K562 (cell line): Measurements from ENCODE around the gene PLEKHH3. TPM values are rescaled to one million over a fixed set of nuclear protein-coding genes. Genes with fewer than 3 reads are reported as not detected.

Experiments used
- DNMT1 ChIP-seq: fragments of 450-650 bp; IDR thresholded peaks from 2 replicates; pipeline ENCODE4 v1.6.1; 2016; ENCODE audit warnings: antibody characterized with exemption, mild to moderate bottlenecking
- KDM5B ChIP-seq: fragments of 200-600 bp; sonication (generic); IDR thresholded peaks from 2 replicates; pipeline ENCODE4 v1.6.1; 2012; ENCODE audit warnings: low read depth, mild to moderate bottlenecking, moderate library complexity, low read length, control low read depth, inconsistent platforms; ENCODE audit not compliant: insufficient replicate concordance
- MAZ ChIP-seq, 2 experiments: fragments of 450-650 bp in 1 of 2; sonication (generic) in 1 of 2; formaldehyde crosslinking; IDR thresholded peaks in 1 of 2; conservative IDR thresholded peaks in 1 of 2; 2 replicates each; pipeline versions ENCODE4 v1.4.0 to v1.5.0; 2020; ENCODE audit warnings: mild to moderate bottlenecking in 1 of 2, missing genetic modification reagents in 1 of 2
- NBN ChIP-seq: fragments of 450-650 bp; IDR thresholded peaks from 2 replicates; pipeline ENCODE4 v1.6.1; 2016; ENCODE audit warnings: low read depth, mild to moderate bottlenecking
- PRPF4 ChIP-seq: fragments of 200-400 bp; formaldehyde crosslinking; IDR thresholded peaks from one replicate; pipeline ENCODE4 v1.6.1; 2017; ENCODE audit warnings: low read length, low read depth, mild to moderate bottlenecking; ENCODE audit not compliant: insufficient read depth, poor library complexity, severe bottlenecking
- SMARCA4 ChIP-seq: fragments of 450-650 bp; IDR thresholded peaks from 2 replicates; pipeline ENCODE4 v1.6.1; 2016
- YBX1 ChIP-seq: fragments of 450-650 bp; IDR thresholded peaks from 2 replicates; pipeline ENCODE4 v1.7.1; 2016; ENCODE audit warnings: mild to moderate bottlenecking
- ZNF384 ChIP-seq: IDR thresholded peaks from 2 replicates; pipeline ENCODE4 v1.6.1; 2012; ENCODE audit warnings: low read depth, low read length, improper control_type of control experiment
- ZNF431 ChIP-seq: sonication (generic); formaldehyde crosslinking; IDR thresholded peaks from 2 replicates; pipeline ENCODE4 v1.8.0; 2022; ENCODE audit warnings: mild to moderate bottlenecking, missing genetic modification reagents
- polyA plus RNA-seq, 8 experiments: library from polyadenylated mRNA; depleted of rRNA in 4 of 8; stranded (reverse) in 5 of 8; unstranded in 3 of 8; fragments of >200 nt; fragmentation: Nextera tagmentation in 2 of 8; fragmentation: Illumina TruSeq in 1 of 8; extraction: Ambion mirVana in 2 of 8; extraction: Trizol in 1 of 8; gene quantifications; 2 replicates each; pipeline versions ENCODE4 v1.2.1 to v1.2.3, GENCODE V29; 2011 to 2014; ENCODE audit warnings: inconsistent platforms in 1 of 8, missing spikeins in 1 of 8
- total RNA-seq, 7 experiments: library from RNA; depleted of rRNA in 6 of 7; stranded (reverse); fragments of >200 nt in 6 of 7; fragmentation: Illumina TruSeq in 2 of 7; extraction: Trizol in 2 of 7; gene quantifications; 2 replicates each; pipeline versions ENCODE4 v1.2.1 to v1.2.3, GENCODE V29; 2011 to 2021; ENCODE audit warnings: low replicate concordance in 1 of 7
- TF ChIP-seq, protein P1 (sequence below): fragments of 200-800 bp; sonication (Bioruptor generic); IDR thresholded peaks from 2 replicates; pipeline ENCODE4 v1.6.1; 2016; ENCODE audit warnings: missing genetic modification characterization, missing compliant biosample characterization
- TF ChIP-seq, protein P2 (sequence below), 3 experiments: fragments of 200-800 bp in 1 of 3; sonication (Bioruptor generic) in 1 of 3; sonication (generic) in 1 of 3; formaldehyde crosslinking in 1 of 3; IDR thresholded peaks; 2 replicates each; pipeline versions ENCODE4 v1.6.1 to v1.8.0; 2016 to 2022; ENCODE audit warnings: mild to moderate bottlenecking in 2 of 3, missing compliant biosample characterization in 2 of 3, missing genetic modification characterization in 2 of 3, missing genetic modification reagents in 1 of 3
- TF ChIP-seq, protein P3 (sequence below): fragments of 450-650 bp; formaldehyde crosslinking; IDR thresholded peaks from 2 replicates; pipeline ENCODE4 v1.4.0; 2020; ENCODE audit warnings: mild to moderate bottlenecking, moderate library complexity
- TF ChIP-seq, protein P4 (sequence below), 2 experiments: fragments of 450-650 bp in 1 of 2; sonication (generic) in 1 of 2; formaldehyde crosslinking in 1 of 2; IDR thresholded peaks in 1 of 2; conservative IDR thresholded peaks in 1 of 2; 2 replicates each; pipeline versions ENCODE4 v1.6.1 to v1.8.1; 2016 to 2023; ENCODE audit warnings: mild to moderate bottlenecking in 2 of 2, moderate library complexity in 2 of 2, inconsistent platforms in 1 of 2, missing genetic modification reagents in 1 of 2
- TF ChIP-seq, protein P5 (sequence below), 2 experiments: fragments of 450-650 bp; conservative IDR thresholded peaks; 2 replicates each; pipeline ENCODE4 v1.6.1; 2017; ENCODE audit warnings: mild to moderate bottlenecking in 2 of 2, moderate library complexity in 2 of 2

PLEKHH3 gene
- total and polyA plus RNA-seq, 9 of the 15 experiments (the other 6 are each of a cell fraction or from before 2014, with no cell fraction given), result 0.58 to 34.5 (median 5.0) TPM

GRCh38 chr17:42677012-42677857 lies 441 bp upstream of the PLEKHH3 start (continued):
- TF ChIP-seq, protein P1, sequence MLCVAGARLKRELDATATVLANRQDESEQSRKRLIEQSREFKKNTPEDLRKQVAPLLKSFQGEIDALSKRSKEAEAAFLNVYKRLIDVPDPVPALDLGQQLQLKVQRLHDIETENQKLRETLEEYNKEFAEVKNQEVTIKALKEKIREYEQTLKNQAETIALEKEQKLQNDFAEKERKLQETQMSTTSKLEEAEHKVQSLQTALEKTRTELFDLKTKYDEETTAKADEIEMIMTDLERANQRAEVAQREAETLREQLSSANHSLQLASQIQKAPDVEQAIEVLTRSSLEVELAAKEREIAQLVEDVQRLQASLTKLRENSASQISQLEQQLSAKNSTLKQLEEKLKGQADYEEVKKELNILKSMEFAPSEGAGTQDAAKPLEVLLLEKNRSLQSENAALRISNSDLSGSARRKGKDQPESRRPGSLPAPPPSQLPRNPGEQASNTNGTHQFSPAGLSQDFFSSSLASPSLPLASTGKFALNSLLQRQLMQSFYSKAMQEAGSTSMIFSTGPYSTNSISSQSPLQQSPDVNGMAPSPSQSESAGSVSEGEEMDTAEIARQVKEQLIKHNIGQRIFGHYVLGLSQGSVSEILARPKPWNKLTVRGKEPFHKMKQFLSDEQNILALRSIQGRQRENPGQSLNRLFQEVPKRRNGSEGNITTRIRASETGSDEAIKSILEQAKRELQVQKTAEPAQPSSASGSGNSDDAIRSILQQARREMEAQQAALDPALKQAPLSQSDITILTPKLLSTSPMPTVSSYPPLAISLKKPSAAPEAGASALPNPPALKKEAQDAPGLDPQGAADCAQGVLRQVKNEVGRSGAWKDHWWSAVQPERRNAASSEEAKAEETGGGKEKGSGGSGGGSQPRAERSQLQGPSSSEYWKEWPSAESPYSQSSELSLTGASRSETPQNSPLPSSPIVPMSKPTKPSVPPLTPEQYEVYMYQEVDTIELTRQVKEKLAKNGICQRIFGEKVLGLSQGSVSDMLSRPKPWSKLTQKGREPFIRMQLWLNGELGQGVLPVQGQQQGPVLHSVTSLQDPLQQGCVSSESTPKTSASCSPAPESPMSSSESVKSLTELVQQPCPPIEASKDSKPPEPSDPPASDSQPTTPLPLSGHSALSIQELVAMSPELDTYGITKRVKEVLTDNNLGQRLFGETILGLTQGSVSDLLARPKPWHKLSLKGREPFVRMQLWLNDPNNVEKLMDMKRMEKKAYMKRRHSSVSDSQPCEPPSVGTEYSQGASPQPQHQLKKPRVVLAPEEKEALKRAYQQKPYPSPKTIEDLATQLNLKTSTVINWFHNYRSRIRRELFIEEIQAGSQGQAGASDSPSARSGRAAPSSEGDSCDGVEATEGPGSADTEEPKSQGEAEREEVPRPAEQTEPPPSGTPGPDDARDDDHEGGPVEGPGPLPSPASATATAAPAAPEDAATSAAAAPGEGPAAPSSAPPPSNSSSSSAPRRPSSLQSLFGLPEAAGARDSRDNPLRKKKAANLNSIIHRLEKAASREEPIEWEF (CRISPR knock-in tag), result no peak
- peak; percentile 64 for TF ChIP-seq ZNF384
- no peak for TF ChIP-seq YBX1
- TF ChIP-seq, protein P2, sequence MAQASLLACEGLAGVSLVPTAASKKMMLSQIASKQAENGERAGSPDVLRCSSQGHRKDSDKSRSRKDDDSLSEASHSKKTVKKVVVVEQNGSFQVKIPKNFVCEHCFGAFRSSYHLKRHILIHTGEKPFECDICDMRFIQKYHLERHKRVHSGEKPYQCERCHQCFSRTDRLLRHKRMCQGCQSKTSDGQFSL (CRISPR knock-in tag; IDR thresholded peaks at IDR 0.05), result no peak
- TF ChIP-seq, protein P2 (tag; IDR thresholded peaks at IDR 0.05), result peak in 1 of 2 experiments; percentile 77; a peak in 1 of 4 replicates
- peak in 1 of 2 experiments; percentile 44; a peak in 1 of 4 replicates for TF ChIP-seq MAZ (CRISPR knock-in tag; conservative IDR thresholded peaks at IDR 0.05 in 1 of 2, IDR thresholded peaks at IDR 0.05 in 1 of 2)
- TF ChIP-seq, protein P3, sequence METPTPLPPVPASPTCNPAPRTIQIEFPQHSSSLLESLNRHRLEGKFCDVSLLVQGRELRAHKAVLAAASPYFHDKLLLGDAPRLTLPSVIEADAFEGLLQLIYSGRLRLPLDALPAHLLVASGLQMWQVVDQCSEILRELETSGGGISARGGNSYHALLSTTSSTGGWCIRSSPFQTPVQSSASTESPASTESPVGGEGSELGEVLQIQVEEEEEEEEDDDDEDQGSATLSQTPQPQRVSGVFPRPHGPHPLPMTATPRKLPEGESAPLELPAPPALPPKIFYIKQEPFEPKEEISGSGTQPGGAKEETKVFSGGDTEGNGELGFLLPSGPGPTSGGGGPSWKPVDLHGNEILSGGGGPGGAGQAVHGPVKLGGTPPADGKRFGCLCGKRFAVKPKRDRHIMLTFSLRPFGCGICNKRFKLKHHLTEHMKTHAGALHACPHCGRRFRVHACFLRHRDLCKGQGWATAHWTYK (CRISPR knock-in tag), result no peak
- TF ChIP-seq NBN, result peak; percentile 97
- TF ChIP-seq, protein P4, sequence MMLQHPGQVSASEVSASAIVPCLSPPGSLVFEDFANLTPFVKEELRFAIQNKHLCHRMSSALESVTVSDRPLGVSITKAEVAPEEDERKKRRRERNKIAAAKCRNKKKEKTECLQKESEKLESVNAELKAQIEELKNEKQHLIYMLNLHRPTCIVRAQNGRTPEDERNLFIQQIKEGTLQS (IDR thresholded peaks at IDR 0.05), result peak; percentile 99
- TF ChIP-seq, protein P4 (CRISPR knock-in tag; conservative IDR thresholded peaks at IDR 0.05), result peak; percentile 30; the same call in 1 of the 2 replicates
- TF ChIP-seq PRPF4, result no peak
- TF ChIP-seq DNMT1, result no peak
- TF ChIP-seq, protein P5, sequence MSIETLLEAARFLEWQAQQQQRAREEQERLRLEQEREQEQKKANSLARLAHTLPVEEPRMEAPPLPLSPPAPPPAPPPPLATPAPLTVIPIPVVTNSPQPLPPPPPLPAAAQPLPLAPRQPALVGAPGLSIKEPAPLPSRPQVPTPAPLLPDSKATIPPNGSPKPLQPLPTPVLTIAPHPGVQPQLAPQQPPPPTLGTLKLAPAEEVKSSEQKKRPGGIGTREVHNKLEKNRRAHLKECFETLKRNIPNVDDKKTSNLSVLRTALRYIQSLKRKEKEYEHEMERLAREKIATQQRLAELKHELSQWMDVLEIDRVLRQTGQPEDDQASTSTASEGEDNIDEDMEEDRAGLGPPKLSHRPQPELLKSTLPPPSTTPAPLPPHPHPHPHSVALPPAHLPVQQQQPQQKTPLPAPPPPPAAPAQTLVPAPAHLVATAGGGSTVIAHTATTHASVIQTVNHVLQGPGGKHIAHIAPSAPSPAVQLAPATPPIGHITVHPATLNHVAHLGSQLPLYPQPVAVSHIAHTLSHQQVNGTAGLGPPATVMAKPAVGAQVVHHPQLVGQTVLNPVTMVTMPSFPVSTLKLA (conservative IDR thresholded peaks at IDR 0.05), result peak; percentile 57 to 75
- TF ChIP-seq SMARCA4, result no peak
- peak; percentile 46 for TF ChIP-seq KDM5B
- no peak for TF ChIP-seq ZNF431
